HUES48 (cell line): Measurements from ENCODE around the gene PWWP2A.

Experiments
- H3K27ac ChIP-seq: one replicate; pipeline ENCODE4 v1.7.0; 2013; ENCODE audit warnings: low read depth, low read length, inconsistent platforms
- H3K27me3 ChIP-seq: 2 replicates; pipeline ENCODE4 v1.6.1; 2013; ENCODE audit warnings: mild to moderate bottlenecking, low read length; ENCODE audit not compliant: control insufficient read depth, insufficient read depth
- H3K36me3 ChIP-seq: 2 replicates; pipeline ENCODE4 v1.6.1; 2013; ENCODE audit warnings: low read length; ENCODE audit not compliant: control insufficient read depth, insufficient read depth
- H3K4me1 ChIP-seq: 2 replicates; pipeline ENCODE4 v1.6.1; 2013; ENCODE audit warnings: mild to moderate bottlenecking, low read length; ENCODE audit not compliant: control insufficient read depth, insufficient read depth
- H3K4me3 ChIP-seq: 2 replicates; pipeline ENCODE4 v1.5.1; 2013; ENCODE audit warnings: mild to moderate bottlenecking, low read depth, low read length
- H3K9ac ChIP-seq: 2 replicates; pipeline ENCODE4 v1.6.1; 2013; ENCODE audit warnings: mild to moderate bottlenecking, low read depth, low read length, moderate library complexity
- H3K9me3 ChIP-seq: 2 replicates; pipeline ENCODE4 v1.6.1; 2013; ENCODE audit warnings: low read length; ENCODE audit not compliant: control insufficient read depth, insufficient read depth

PWWP2A gene

DNA sequence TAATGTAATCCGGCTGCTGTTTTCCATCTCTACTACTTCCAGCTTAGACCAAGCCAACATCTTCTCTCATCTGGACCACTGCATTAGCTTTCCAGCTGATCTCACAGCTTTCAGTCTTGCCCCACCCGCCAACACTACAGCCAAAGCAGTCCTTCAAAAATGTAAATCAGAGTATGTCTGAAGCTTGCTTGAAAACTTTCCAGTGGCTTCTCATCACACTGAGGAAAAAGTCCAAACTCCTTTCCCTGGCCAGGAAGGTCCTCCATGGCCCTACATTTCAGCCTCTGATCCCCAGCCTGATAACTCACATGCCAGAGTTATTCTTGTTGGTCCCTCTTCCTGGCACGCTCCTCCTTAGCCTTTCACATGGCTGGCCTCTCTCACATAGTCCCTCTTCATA is 71.8 kb downstream of the PWWP2A start:
- H3K4me3 ChIP-seq = no peak overlapping the region
- H3K4me1 ChIP-seq = peaks cover 33% of the 10 kb centered on the region
- no peak overlapping the region for H3K27ac ChIP-seq
- no peaks in the 10 kb centered on the region for H3K27me3 ChIP-seq
- no peaks in the 10 kb centered on the region for H3K9me3 ChIP-seq
- H3K36me3 ChIP-seq = peaks cover 45% of the 10 kb centered on the region
- H3K9ac ChIP-seq = no peak overlapping the region

DNA sequence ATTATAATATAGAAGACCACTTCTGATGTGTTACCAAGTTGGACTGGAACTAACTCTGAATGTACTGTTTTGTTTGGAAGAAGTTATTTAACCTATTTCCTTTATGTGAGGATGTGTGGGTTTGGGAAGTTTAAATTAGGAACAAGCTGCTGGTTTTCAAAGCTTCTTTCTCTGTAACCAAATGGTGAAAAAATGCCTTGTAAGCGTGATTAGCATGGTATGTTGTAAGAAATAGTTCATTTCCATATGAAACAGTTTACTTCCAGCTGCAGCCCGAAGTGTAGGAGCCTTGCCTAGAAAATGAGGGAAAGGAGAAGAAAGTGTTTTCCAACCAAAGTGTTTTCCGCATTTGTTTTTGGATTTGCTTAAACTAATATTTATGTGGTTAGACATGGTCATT is 74.3 kb downstream of the PWWP2A start:
- Histone ChIP-seq H3K27me3 (no peaks in the 10 kb centered on the region), H3K4me1 (peaks cover 37% of the 10 kb centered on the region), H3K4me3 (peak overlapping the region; percentile 7; the same call in 1 of the 2 replicates), H3K36me3 (peaks cover 34% of the 10 kb centered on the region), H3K27ac (peak overlapping the region; percentile 94), H3K9me3 (no peaks in the 10 kb centered on the region), H3K9ac (peak overlapping the region; percentile 15)

DNA sequence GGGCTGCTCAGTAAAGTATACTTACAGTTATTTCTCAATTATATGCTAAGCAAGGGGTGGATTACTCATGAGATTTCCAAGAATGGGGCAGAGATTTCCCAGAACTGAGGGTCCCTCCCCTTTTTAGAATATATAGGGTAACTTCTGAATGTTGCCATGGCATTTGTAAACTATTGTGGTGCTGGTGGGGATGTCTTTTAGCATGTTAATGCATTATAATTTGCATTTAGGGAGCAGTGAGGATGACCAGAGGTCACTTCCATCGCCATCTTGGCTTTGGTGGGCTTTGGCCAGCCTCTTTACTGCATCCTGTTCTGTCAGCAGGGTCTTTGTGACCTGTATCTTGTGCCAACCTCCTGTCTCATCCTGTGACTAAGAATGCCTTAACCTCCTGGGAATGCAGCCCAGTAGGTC is 74.9 kb downstream of the PWWP2A start:
- H3K4me3 ChIP-seq = peak overlapping the region; percentile 25; the same call in 1 of the 2 replicates

DNA sequence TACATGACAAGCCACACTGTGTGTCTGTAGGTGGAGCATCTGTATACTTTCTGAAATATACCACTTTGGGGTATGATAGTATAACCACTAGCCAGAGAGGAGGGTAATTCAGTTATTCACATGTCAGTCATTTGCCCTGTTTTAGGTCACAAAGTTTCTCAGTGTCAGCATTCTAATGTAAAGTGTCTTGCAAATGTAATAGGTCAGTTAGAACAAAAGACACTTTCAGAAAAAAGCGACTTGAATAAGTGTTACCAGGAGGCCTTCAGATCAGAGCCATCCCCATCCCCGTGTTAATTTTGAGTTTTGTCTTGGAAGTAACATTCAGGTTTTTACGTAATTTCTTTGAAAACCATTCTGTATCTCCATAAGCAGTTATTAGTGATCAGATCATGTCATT is 76.6 kb downstream of the PWWP2A start:
- peaks cover 36% of the 10 kb centered on the region for H3K36me3 ChIP-seq
- no peaks in the 10 kb centered on the region for H3K27me3 ChIP-seq
- H3K9me3 ChIP-seq = no peaks in the 10 kb centered on the region
- H3K9ac ChIP-seq = no peak overlapping the region
- H3K4me3 ChIP-seq = peak overlapping the region; percentile 35; the same call in 1 of the 2 replicates
- H3K4me1 ChIP-seq = peaks cover 37% of the 10 kb centered on the region
- H3K27ac ChIP-seq = peak overlapping the region; percentile 94

More for the DNA sequence above, 74.9 kb downstream of the PWWP2A start:
- Histone ChIP-seq H3K27ac (peak overlapping the region; percentile 94), H3K9ac (peak overlapping the region; percentile 15; the same call in 1 of the 2 replicates), H3K27me3 (no peaks in the 10 kb centered on the region), H3K36me3 (peaks cover 34% of the 10 kb centered on the region), H3K4me1 (peaks cover 37% of the 10 kb centered on the region), H3K9me3 (no peaks in the 10 kb centered on the region)
